Sigmoid colon (tissue), 7 donors: ENCODE data around the gene UNKL. TPM values are rescaled to one million over a fixed set of nuclear protein-coding genes. Genes with fewer than 3 reads are reported as not detected.

Experiments used
- DNase-seq: peaks from one replicate; pipeline ENCODE4 v3.0.0-alpha.2; 2019
- H3K27ac ChIP-seq, 4 donors: fragments of 200-600 bp; sonication (generic); one replicate each; pipeline ENCODE4 v1.5.1; 2016 to 2019; ENCODE audit warnings: mild to moderate bottlenecking in 1 of 4
- H3K27me3 ChIP-seq, 3 donors: fragments of 200-600 bp; sonication (generic); one replicate each; pipeline ENCODE4 v1.5.1; 2019; ENCODE audit warnings: mild to moderate bottlenecking in 1 of 3
- H3K36me3 ChIP-seq, 4 donors: fragments of 200-600 bp; sonication (generic); one replicate each; pipeline ENCODE4 v1.5.1; 2016 to 2019
- H3K4me1 ChIP-seq, 4 donors: fragments of 200-600 bp; sonication (generic); one replicate each; pipeline ENCODE4 v1.5.1; 2017 to 2019
- H3K4me3 ChIP-seq, 4 donors: fragments of 200-600 bp; sonication (generic); one replicate each; pipeline ENCODE4 v1.5.1; 2017 to 2019; ENCODE audit warnings: mild to moderate bottlenecking in 2 of 4, moderate library complexity in 1 of 4
- H3K9me3 ChIP-seq, 4 donors: fragments of 200-600 bp in 3 of 4; sonication (generic) in 3 of 4; one replicate each; pipeline versions ENCODE4 v1.5.1 to v1.6.1; 2013 to 2019
- EP300 ChIP-seq, 4 donors: sonication (generic); formaldehyde crosslinking; IDR thresholded peaks; one replicate each; pipeline ENCODE4 v1.6.1; 2017; ENCODE audit warnings: antibody characterized with exemption in 4 of 4
- POLR2A ChIP-seq, 2 donors: fragments of 450-650 bp; IDR thresholded peaks; one replicate each; pipeline ENCODE4 v1.6.1; 2016; ENCODE audit warnings: antibody characterized with exemption in 2 of 2, mild to moderate bottlenecking in 2 of 2, moderate library complexity in 2 of 2
- POLR2AphosphoS5 ChIP-seq, 4 donors: sonication (generic); formaldehyde crosslinking; IDR thresholded peaks; one replicate each; pipeline ENCODE4 v1.6.1; 2017; ENCODE audit warnings: antibody characterized with exemption in 4 of 4
- WGBS, 2 donors: extraction: QIAGEN DNeasy Blood & Tissue Kit; methylation state at CpG; one replicate each; pipeline ENCODE4 v1.1.7; 2013; 5-methylcytosine and 5-hydroxymethylcytosine counted together
- intact Hi-C: fragments of 100-400 bp; cut with DNase I; formaldehyde crosslinking; loops from one replicate; pipeline ENCODE4 v1.15.1; 2023
- polyA plus RNA-seq, 3 donors: library from polyadenylated mRNA; stranded (reverse); fragments of 200-250 nt; gene quantifications; one replicate each; pipeline ENCODE4 v1.2.3, GENCODE V29; 2013
- total RNA-seq, 4 donors: library from RNA; depleted of rRNA; stranded (reverse); fragments of >200 nt; gene quantifications; one replicate each; pipeline ENCODE4 v1.1.0, GENCODE V29; 2016
- TF ChIP-seq, protein P1 (sequence below), 4 experiments: fragments of 450-650 bp in 3 of 4; fragments of 200-600 bp in 1 of 4; IDR thresholded peaks; one replicate each; pipeline ENCODE4 v1.5.1; 2016 to 2019; ENCODE audit warnings: antibody characterized with exemption in 4 of 4, mild to moderate bottlenecking in 3 of 4, moderate library complexity in 2 of 4
- donor health status: healthy with polysubstance abuse.
- donor health status: Bipolar disorder and iron deficiency.
- donor health status: healthy.

Gene UNKL
- total and polyA plus RNA-seq, 7 donors = 2.1 to 29.1 (median 19.6) TPM

DNA sequence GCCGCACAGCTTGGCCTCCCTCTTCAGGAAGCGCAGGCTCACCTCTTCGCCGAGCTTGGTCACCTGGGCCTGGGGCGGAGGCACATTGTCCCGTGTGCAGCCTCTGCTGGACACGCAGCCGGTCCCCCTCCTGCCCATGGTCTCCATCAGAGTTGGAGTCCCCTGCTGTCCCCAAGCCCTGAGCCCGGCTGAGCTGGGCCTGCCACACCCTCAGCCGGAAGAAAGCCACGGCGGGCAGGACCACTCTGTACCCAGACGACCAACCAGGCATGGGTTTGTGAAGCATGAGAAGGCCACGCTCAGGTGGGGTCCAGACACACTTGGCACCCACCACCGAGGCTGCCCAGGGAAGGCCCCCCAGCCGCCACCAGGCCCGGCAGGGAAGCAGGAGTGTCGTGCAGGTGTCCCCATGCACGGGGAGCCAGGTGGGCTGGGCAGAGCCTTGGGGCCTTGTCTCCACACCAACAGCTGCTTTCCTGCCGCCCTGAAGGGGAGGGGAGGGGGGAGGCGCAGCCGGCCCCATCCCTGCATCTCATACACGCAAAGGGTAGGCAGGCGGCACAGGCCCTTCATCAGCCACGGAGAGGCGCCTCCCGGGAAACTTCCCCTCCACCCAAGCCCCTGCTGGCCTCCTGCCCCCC lies 24.7 kb upstream of the UNKL start:
- TF ChIP-seq EP300 (IDR thresholded peaks at IDR 0.05) (no peak), POLR2AphosphoS5 (IDR thresholded peaks at IDR 0.05) (no peak), POLR2A (IDR thresholded peaks at IDR 0.05) (no peak)
- TF ChIP-seq, protein P1, sequence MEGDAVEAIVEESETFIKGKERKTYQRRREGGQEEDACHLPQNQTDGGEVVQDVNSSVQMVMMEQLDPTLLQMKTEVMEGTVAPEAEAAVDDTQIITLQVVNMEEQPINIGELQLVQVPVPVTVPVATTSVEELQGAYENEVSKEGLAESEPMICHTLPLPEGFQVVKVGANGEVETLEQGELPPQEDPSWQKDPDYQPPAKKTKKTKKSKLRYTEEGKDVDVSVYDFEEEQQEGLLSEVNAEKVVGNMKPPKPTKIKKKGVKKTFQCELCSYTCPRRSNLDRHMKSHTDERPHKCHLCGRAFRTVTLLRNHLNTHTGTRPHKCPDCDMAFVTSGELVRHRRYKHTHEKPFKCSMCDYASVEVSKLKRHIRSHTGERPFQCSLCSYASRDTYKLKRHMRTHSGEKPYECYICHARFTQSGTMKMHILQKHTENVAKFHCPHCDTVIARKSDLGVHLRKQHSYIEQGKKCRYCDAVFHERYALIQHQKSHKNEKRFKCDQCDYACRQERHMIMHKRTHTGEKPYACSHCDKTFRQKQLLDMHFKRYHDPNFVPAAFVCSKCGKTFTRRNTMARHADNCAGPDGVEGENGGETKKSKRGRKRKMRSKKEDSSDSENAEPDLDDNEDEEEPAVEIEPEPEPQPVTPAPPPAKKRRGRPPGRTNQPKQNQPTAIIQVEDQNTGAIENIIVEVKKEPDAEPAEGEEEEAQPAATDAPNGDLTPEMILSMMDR (IDR thresholded peaks at IDR 0.05) = no peak
- DNase-seq = no peak
- Histone ChIP-seq H3K4me3 (no peak overlapping the region), H3K9me3 (no peaks in the 10 kb centered on the region), H3K36me3 (no peaks in the 10 kb centered on the region), H3K27me3 (no peaks in the 10 kb centered on the region), H3K27ac (no peak overlapping the region), H3K4me1 (no peaks in the 10 kb centered on the region)
- intact Hi-C loops = no loop called here
- WGBS, 2 donors = 89 to 90% methylated on average over 27 of the region's 27 CpGs

DNA sequence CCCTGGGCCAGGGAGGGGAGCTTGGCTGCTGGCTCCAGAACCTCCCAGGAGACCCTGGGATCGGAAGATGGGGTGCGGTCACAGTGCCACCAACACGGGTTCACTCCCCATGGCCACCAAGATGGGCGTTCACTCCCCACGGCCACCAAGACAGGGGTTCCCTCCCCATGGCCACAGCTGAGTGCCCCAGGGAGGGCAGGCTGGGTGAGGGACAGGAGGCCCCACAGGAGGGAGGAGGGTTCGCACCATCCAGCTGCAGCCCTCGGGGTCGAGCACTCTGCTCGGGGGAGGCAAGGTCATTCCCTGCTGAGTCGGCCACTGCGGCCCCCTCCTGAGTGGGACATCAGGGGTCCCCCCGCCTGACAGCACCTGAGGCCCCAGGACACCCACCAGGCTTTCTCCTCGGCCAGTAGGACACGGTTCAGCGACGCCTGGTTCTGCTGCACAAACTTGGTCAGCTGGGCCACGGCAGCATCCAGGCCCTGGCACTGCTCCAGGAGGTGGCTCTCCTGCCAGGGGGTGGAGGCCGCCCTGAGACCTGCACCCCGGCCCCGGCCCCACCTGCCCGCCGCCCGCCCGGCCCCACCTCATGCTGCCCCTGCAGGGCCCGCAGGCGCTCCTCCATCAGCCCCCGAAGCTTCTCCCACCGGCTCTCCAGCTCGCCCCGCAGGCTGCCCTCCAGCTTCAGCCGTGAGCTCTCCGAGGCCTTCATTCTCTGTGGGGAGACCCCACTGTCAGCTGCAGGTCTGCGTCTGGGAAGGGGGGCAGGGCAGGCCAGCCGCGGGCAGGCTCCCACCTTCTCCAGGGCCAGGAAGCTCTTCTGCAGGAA lies 23.9 kb upstream of the UNKL start:
- intact Hi-C loops = no loop called here
- Histone ChIP-seq H3K27ac (no peak overlapping the region), H3K9me3 (no peaks in the 10 kb centered on the region), H3K4me3 (no peak overlapping the region), H3K27me3 (no peaks in the 10 kb centered on the region), H3K4me1 (no peaks in the 10 kb centered on the region), H3K36me3 (no peaks in the 10 kb centered on the region)
- 85 to 89% methylated on average over 35 of the region's 35 CpGs for WGBS, 2 donors
- no peak for DNase-seq
- no peak for TF ChIP-seq POLR2A (IDR thresholded peaks at IDR 0.05)
- TF ChIP-seq, protein P1 (IDR thresholded peaks at IDR 0.05) = no peak
- no peak for TF ChIP-seq POLR2AphosphoS5 (IDR thresholded peaks at IDR 0.05)
- no peak for TF ChIP-seq EP300 (IDR thresholded peaks at IDR 0.05)

DNA sequence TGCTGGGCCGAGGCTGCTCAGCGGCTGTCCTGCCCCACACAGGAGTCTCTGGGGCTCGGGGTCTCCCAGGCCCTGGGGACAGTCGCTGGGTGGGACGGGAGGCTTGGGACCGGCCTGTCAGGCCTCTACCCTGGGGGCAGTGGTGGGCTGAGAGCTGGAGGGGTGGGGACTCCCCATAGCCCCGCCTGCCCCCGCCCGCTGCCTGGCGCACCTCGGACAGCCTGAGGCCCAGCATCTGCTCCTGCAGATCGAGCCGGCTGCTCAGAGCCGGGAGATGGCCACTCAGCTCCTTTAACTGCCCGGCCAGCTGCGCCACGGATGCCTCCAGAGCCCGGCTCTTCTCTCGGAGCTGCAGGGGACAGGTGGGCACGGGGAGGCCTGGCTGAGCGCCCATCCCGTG lies 23.1 kb upstream of the UNKL start:
- H3K27ac ChIP-seq = no peak overlapping the region
- no peak for DNase-seq
- TF ChIP-seq EP300 (IDR thresholded peaks at IDR 0.05) = no peak
- TF ChIP-seq, protein P1 (IDR thresholded peaks at IDR 0.05) = no peak
- TF ChIP-seq POLR2A (IDR thresholded peaks at IDR 0.05) = no peak
- no peak for TF ChIP-seq POLR2AphosphoS5 (IDR thresholded peaks at IDR 0.05)
- WGBS, 2 donors = 88 to 91% methylated on average over 22 of the region's 22 CpGs
- no peaks in the 10 kb centered on the region for H3K36me3 ChIP-seq
- H3K4me1 ChIP-seq = no peaks in the 10 kb centered on the region
- intact Hi-C loops = no loop called here
- H3K27me3 ChIP-seq = no peaks in the 10 kb centered on the region
- no peaks in the 10 kb centered on the region for H3K9me3 ChIP-seq
- no peak overlapping the region for H3K4me3 ChIP-seq

DNA sequence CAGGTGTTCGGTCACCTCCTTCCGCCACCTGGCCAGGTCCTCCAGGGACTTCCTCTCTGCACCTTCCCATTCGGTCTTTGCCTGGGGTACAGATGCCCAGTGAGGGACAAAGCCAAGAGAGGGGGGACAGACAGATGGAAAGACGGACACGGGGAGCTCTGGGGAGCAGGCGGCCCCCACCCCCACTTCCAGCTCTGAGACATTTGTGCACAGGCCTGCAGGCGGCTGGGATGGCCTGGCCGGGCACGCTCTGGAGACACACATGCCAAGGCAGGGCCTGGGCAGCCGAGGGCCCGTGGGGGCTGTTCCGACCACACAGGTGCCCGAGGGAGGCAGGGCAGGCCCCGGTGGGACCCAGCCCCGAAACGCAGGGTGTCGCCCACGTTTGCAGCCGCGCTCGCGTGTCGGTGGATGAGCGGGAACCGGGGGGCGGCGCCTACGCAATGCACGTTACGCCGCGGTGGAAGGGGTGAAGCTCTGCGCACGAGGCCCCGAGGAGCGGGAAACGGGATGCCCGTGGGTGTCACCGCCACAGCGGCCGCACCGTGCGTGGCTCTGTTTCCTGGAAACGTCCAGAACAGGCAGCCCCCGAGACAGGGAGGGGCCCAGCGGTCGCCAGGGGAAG lies 22.3 kb upstream of the UNKL start:
- H3K36me3 ChIP-seq = no peaks in the 10 kb centered on the region
- intact Hi-C loops = no loop called here
- 92 to 94% methylated on average over 47 of the region's 47 CpGs for WGBS, 2 donors
- no peaks in the 10 kb centered on the region for H3K9me3 ChIP-seq
- no peaks in the 10 kb centered on the region for H3K4me1 ChIP-seq
- no peak for DNase-seq
- no peak overlapping the region for H3K4me3 ChIP-seq
- TF ChIP-seq EP300 (IDR thresholded peaks at IDR 0.05) (no peak), POLR2A (IDR thresholded peaks at IDR 0.05) (no peak), POLR2AphosphoS5 (IDR thresholded peaks at IDR 0.05) (no peak)
- TF ChIP-seq, protein P1 (IDR thresholded peaks at IDR 0.05) = no peak
- H3K27ac ChIP-seq = no peak overlapping the region
- H3K27me3 ChIP-seq = no peaks in the 10 kb centered on the region
